Measurements from ENCODE around the gene L3MBTL4.

DNA sequence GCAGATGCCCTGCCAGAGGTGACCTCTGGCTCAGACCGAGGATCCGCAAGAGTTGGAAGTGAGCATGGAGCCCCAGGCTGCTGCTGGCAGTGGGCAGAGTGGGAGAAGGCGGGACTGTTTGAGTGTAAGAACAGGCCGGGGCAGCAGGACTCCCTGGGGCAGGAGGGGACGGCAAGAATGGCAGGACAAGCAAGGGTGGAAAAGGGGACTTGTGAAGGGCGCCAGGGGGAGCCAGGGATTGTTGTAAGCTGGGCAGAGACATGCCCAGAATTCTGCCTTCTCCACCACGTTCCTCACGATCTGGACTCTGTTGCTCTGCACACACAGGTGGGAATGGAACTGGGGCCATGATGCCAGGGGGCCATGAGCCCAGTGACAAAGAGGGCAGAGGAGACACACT is 447.0 kb downstream of the L3MBTL4 start:
- TF ChIP-seq, protein P1, sequence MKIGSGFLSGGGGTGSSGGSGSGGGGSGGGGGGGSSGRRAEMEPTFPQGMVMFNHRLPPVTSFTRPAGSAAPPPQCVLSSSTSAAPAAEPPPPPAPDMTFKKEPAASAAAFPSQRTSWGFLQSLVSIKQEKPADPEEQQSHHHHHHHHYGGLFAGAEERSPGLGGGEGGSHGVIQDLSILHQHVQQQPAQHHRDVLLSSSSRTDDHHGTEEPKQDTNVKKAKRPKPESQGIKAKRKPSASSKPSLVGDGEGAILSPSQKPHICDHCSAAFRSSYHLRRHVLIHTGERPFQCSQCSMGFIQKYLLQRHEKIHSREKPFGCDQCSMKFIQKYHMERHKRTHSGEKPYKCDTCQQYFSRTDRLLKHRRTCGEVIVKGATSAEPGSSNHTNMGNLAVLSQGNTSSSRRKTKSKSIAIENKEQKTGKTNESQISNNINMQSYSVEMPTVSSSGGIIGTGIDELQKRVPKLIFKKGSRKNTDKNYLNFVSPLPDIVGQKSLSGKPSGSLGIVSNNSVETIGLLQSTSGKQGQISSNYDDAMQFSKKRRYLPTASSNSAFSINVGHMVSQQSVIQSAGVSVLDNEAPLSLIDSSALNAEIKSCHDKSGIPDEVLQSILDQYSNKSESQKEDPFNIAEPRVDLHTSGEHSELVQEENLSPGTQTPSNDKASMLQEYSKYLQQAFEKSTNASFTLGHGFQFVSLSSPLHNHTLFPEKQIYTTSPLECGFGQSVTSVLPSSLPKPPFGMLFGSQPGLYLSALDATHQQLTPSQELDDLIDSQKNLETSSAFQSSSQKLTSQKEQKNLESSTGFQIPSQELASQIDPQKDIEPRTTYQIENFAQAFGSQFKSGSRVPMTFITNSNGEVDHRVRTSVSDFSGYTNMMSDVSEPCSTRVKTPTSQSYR (CRISPR knock-in tag; IDR thresholded peaks at IDR 0.05), result no peak
- TF ChIP-seq ZNF219 (CRISPR knock-in tag; IDR thresholded peaks at IDR 0.05; ENCODE audit: borderline replicate concordance) (no peak), CREB1 (CRISPR knock-in tag; IDR thresholded peaks at IDR 0.05) (no peak), ZNF138 (CRISPR knock-in tag; conservative IDR thresholded peaks at IDR 0.05) (no peak)

All from WTC11 (cell line).